Panc1 (cell line): ENCODE measurements around the gene MYEOV.

Experiments
- POLR2AphosphoS5 ChIP-seq: IDR thresholded peaks from 2 replicates; pipeline ENCODE4 v1.6.1; 2012; ENCODE audit warnings: mild to moderate bottlenecking, low read depth, low read length, moderate library complexity
- TF ChIP-seq, protein P1 (sequence below): fragments of 450-650 bp; IDR thresholded peaks from 2 replicates; pipeline ENCODE4 v1.5.1; 2017; ENCODE audit warnings: mild to moderate bottlenecking

DNA sequence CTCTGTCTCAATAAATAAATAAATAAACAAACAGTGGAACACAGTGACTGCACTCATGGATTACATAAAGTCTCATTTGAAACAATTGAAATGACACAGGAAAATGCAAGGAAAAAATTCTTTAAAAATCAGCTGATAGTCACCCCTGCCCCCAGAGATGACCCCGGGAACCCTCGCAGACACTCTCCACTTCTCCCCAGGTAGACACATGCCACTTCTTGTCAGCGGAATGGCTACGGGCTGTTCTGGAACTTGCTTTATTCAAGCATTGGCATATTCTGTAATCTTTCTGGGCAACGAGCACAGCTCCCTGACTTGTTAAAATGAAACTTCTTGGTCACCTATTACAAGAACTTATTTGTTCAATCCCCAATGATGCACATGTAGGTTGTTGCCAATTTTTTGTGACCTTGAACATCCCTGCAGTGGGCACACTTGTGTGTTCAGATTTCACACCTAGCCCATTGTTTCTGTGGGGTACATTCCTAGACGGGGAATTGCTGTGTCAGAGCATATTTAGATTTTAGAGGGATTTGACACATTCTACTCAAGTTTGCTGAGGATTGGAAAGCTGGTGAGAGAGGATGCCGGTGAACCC, 32.8 kb downstream of the MYEOV start:
- TF ChIP-seq, protein P1, sequence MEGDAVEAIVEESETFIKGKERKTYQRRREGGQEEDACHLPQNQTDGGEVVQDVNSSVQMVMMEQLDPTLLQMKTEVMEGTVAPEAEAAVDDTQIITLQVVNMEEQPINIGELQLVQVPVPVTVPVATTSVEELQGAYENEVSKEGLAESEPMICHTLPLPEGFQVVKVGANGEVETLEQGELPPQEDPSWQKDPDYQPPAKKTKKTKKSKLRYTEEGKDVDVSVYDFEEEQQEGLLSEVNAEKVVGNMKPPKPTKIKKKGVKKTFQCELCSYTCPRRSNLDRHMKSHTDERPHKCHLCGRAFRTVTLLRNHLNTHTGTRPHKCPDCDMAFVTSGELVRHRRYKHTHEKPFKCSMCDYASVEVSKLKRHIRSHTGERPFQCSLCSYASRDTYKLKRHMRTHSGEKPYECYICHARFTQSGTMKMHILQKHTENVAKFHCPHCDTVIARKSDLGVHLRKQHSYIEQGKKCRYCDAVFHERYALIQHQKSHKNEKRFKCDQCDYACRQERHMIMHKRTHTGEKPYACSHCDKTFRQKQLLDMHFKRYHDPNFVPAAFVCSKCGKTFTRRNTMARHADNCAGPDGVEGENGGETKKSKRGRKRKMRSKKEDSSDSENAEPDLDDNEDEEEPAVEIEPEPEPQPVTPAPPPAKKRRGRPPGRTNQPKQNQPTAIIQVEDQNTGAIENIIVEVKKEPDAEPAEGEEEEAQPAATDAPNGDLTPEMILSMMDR, result no peak
- no peak for TF ChIP-seq POLR2AphosphoS5
